Measurements from ENCODE around the gene RBFOX2.

DNA sequence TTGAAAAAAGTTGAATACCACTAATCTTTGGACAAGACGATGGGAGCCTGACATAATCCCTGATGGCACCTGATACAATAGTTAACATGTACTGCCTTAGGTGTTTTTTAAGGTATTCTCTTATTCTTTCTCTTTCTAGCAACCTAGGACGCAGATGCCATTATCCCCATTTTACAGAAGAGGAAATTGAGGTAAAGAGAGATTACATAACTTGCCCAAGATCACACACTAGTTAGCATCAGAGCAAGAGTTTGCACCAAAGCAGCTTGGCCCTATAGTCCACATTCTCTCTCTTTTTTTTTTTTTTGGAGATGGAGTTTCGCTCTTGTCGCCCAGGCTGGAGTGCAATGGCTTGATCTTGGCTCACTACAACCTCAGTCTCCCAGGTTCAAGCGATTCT lies 35.7 kb upstream of the RBFOX2 start:
- no peak for TF ChIP-seq POLR2A (IDR thresholded peaks at IDR 0.05)
- no peak for TF ChIP-seq CTCF (IDR thresholded peaks at IDR 0.05)
